ENCODE data around the gene PSMB11. TPM values are rescaled to one million over a fixed set of nuclear protein-coding genes. Genes with fewer than 3 reads are reported as not detected.
A peak's percentile ranks its signal among the peaks of the same experiment; 100 is the strongest.

The PSMB11 gene
- total RNA-seq, 1 donor from 2014 or later, result not detected

DNA sequence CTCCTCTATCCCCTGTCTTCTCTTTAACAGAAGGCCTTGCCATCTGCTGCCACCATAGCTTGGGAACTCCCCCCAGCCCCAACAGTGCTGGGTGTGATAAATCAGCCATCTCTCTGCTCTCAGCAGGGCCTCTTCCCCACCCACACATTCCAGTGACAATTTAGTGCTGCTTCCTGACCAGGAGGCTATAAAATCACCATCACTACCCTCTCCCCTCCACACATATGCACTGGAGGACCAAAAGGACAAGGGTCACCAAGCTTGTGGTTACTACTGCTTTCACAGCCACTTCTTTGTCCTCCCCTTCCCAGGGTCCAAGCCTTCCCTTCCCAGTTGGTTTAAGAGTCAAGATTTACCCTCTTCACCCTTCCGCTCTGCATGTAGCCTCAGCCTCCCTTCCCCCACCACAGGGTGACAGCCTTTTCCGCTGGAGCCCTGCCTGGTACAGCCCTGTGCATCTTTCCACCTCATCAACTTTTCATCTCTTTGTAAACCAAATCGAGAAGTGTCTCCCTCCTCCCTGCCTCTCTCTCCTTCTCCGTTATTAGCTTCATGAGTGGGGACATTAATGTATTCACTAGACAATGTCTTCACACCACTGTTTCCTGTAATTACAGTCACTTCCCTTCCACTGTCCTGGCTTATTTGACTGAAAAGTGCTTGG lies 16.7 kb upstream of the PSMB11 start:
- Histone ChIP-seq H3K4me1 (peaks cover 7% of the 10 kb centered on the region), H3K4me3 (no peak overlapping the region), H3K27me3 (no peaks in the 10 kb centered on the region), H3K27ac (no peak overlapping the region), H3K9me3 (no peaks in the 10 kb centered on the region), H3K36me3 (peaks cover 40% of the 10 kb centered on the region)
- DNase-seq (no peak), ATAC-seq (no peak)
- intact Hi-C loops (cut with DNase I), result no loop called here
- TF ChIP-seq, protein P1, sequence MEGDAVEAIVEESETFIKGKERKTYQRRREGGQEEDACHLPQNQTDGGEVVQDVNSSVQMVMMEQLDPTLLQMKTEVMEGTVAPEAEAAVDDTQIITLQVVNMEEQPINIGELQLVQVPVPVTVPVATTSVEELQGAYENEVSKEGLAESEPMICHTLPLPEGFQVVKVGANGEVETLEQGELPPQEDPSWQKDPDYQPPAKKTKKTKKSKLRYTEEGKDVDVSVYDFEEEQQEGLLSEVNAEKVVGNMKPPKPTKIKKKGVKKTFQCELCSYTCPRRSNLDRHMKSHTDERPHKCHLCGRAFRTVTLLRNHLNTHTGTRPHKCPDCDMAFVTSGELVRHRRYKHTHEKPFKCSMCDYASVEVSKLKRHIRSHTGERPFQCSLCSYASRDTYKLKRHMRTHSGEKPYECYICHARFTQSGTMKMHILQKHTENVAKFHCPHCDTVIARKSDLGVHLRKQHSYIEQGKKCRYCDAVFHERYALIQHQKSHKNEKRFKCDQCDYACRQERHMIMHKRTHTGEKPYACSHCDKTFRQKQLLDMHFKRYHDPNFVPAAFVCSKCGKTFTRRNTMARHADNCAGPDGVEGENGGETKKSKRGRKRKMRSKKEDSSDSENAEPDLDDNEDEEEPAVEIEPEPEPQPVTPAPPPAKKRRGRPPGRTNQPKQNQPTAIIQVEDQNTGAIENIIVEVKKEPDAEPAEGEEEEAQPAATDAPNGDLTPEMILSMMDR (IDR thresholded peaks at IDR 0.05), result no peak

DNA sequence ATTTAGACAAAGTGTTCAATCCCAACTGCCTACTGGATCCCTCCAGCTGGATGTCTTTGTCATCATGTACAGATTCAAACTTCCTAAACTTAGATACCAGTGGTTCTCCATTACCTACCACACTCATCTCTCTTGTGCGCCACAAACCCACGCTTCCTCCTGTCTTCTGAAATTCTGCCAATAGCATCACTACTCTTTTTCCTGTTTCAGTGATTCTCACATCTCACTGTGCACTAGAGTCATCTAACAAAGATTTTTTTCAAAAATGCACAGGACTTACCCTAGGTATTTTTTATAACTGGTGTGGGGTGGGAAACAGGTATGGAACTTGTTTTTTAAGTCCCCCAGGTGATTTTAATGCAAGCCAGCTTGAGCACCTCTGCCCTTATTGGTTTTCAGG lies 13.2 kb upstream of the PSMB11 start:
- H3K9me3 ChIP-seq, result no peaks in the 10 kb centered on the region
- ATAC-seq, result no peak
- no peak for DNase-seq
- peaks cover 69% of the 10 kb centered on the region for H3K36me3 ChIP-seq
- TF ChIP-seq, protein P1 (IDR thresholded peaks at IDR 0.05), result no peak
- H3K4me1 ChIP-seq, result peaks cover 14% of the 10 kb centered on the region
- H3K4me3 ChIP-seq, result no peak overlapping the region
- H3K27ac ChIP-seq, result no peak overlapping the region
- intact Hi-C loops (cut with DNase I), result no loop called here
- H3K27me3 ChIP-seq, result no peaks in the 10 kb centered on the region

DNA sequence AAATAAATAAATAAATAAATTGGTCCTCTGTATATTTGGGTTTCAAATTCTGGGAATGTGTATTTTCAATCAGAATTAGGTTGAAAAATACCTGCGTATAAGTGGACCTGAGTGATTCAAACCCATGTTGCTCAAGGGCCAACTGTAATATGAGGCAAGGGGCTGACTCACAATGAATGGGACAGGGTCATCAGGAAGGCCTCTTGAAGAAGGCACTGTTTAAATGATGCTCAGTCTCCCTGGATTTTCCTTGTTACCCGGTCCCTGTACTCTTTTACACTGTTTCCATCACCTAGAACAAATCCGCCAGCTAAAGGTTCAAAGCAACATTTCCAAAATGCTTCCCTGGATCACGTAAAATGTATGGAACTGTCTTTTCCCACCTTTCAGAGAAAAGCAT lies 11.1 kb upstream of the PSMB11 start:
- no peak overlapping the region for H3K4me3 ChIP-seq
- H3K9me3 ChIP-seq, result no peaks in the 10 kb centered on the region
- ATAC-seq, result no peak
- no peak overlapping the region for H3K27ac ChIP-seq
- peaks cover 59% of the 10 kb centered on the region for H3K36me3 ChIP-seq
- H3K4me1 ChIP-seq, result peaks cover 15% of the 10 kb centered on the region
- no peaks in the 10 kb centered on the region for H3K27me3 ChIP-seq
- DNase-seq, result no peak
- TF ChIP-seq, protein P1 (IDR thresholded peaks at IDR 0.05), result no peak
- intact Hi-C loops (cut with DNase I), result no loop called here

DNA sequence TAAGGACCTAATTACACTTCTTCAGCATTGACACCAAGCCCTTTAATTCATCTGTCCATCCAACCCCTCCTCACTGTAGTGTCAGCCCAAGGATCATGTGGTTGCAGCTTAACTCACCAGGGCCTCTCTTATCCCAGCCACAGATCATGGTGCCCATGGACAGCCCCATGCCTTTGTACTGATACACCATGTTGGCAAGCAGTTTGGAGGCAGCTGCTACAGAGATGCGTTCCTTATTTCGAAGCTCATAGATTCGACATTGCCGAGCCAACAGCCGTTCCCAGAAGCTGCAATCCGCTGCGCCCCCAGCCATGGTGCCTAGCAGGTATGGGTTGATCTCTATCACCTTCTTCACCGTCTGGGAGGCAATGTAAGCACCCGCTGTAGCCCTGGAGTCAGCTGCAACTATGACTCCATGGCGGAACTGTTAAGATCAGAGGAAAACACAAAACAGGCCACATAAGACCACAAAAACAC lies 8.7 kb upstream of the PSMB11 start:
- Histone ChIP-seq H3K9me3 (no peaks in the 10 kb centered on the region), H3K4me1 (peaks cover 13% of the 10 kb centered on the region), H3K27me3 (no peaks in the 10 kb centered on the region), H3K27ac (no peak overlapping the region), H3K4me3 (peak overlapping the region; percentile 69), H3K36me3 (peaks cover 44% of the 10 kb centered on the region)
- ATAC-seq (no peak), DNase-seq (no peak)
- intact Hi-C loops (cut with DNase I), result no loop called here
- TF ChIP-seq, protein P1 (IDR thresholded peaks at IDR 0.05), result no peak

DNA sequence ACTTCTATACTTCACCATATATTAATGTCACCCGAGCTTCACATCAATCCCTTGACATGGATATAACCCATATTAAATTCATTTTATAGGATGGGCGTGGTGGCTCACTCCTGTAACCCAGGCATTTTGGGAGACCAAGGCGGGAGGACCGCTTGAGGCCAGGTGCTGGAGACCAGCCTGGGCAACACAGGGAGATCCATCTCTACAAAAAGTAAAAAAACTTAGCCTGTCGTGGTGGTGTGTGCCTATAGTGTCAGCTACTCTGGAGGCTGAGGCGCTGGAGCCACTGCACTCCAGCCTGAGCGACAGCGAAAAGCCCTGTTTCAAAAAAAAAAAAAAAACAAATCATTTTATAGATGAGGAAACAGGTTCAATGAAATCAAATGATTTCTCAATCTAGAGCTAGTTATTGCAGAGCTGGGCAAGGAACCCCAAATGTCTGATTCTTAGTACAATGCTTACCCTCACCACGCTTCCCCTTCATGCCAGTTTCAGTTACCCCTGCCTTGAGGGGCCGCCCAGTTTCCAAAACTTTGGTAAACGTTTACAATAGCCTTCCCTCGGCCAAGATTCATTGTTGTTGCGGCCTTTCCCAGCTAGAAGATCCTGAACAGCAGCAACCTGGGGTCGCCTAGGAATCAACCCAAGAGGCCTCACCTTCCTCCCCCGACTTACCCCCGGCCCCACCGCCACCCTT lies 8.1 kb upstream of the PSMB11 start:
- H3K27ac ChIP-seq, result peak overlapping the region; percentile 96
- H3K27me3 ChIP-seq, result no peaks in the 10 kb centered on the region
- peak overlapping the region; percentile 69 for H3K4me3 ChIP-seq
- intact Hi-C loops (cut with DNase I), result no loop called here
- peaks cover 8% of the 10 kb centered on the region for H3K4me1 ChIP-seq
- TF ChIP-seq, protein P1 (IDR thresholded peaks at IDR 0.05), result no peak
- no peak for ATAC-seq
- H3K36me3 ChIP-seq, result peaks cover 37% of the 10 kb centered on the region
- DNase-seq, result no peak
- H3K9me3 ChIP-seq, result no peaks in the 10 kb centered on the region
